Measurements from ENCODE around the gene MST1. TPM values are rescaled to one million over a fixed set of nuclear protein-coding genes. Genes with fewer than 3 reads are reported as not detected.

Gene MST1
- total RNA-seq, 1 donor from 2014 or later: 3.7 TPM

GRCh38 chr3:49654955-49655556 lies 34.2 kb downstream of the MST1 start:
- no peak for DNase-seq

GRCh38 chr3:49654176-49654825 lies 35.0 kb downstream of the MST1 start:
- DNase-seq: no peak

GRCh38 chr3:49653621-49654020 lies 35.7 kb downstream of the MST1 start:
- DNase-seq: no peak

GRCh38 chr3:49652903-49653415 lies 36.3 kb downstream of the MST1 start:
- no peak for DNase-seq

- no peak for DNase-seq
These were observed 36.9 kb downstream of the MST1 start for GRCh38 chr3:49652218-49652902.

GRCh38 chr3:49650637-49651036 lies 38.6 kb downstream of the MST1 start:
- DNase-seq: no peak

- no peak for DNase-seq
These were observed 39.1 kb downstream of the MST1 start for GRCh38 chr3:49650177-49650576.

GRCh38 chr3:49649576-49649975 lies 39.7 kb downstream of the MST1 start:
- no peak for DNase-seq

- no peak for DNase-seq
These were observed 40.8 kb downstream of the MST1 start for GRCh38 chr3:49648354-49649019.

- DNase-seq: no peak
These were observed 41.5 kb downstream of the MST1 start for GRCh38 chr3:49647741-49648140.

- no peak for DNase-seq
These were observed 43.0 kb downstream of the MST1 start for GRCh38 chr3:49646236-49646635.

- no peak for DNase-seq
These were observed 44.6 kb downstream of the MST1 start for GRCh38 chr3:49644684-49645083.

- DNase-seq: no peak
These were observed 46.5 kb downstream of the MST1 start for GRCh38 chr3:49642708-49643145.

GRCh38 chr3:49641921-49642707 lies 47.2 kb downstream of the MST1 start:
- no peak for DNase-seq

- DNase-seq: no peak
These were observed 48.0 kb downstream of the MST1 start for GRCh38 chr3:49641292-49641691.

GRCh38 chr3:49639551-49639950 lies 49.7 kb downstream of the MST1 start:
- no peak for DNase-seq

GRCh38 chr3:49638445-49638844 lies 50.8 kb downstream of the MST1 start:
- DNase-seq: no peak

GRCh38 chr3:49636883-49637609 lies 52.2 kb downstream of the MST1 start:
- DNase-seq: no peak

- DNase-seq: no peak
These were observed 54.5 kb downstream of the MST1 start for GRCh38 chr3:49634736-49635135.
